Right kidney (tissue), 1 donor: ENCODE data around the gene PAPPA.

Source experiments
- DNase-seq: peaks from one replicate; pipeline ENCODE4 v3.0.0-alpha.2; 2016

The PAPPA gene

GRCh38 chr9:116350213-116350612, 196.6 kb downstream of the PAPPA start:
- DNase-seq: no peak

GRCh38 chr9:116352958-116353357, 199.4 kb downstream of the PAPPA start:
- DNase-seq: no peak

GRCh38 chr9:116355153-116355921, 201.7 kb downstream of the PAPPA start:
- no peak for DNase-seq

- DNase-seq: no peak
Measured at GRCh38 chr9:116358251-116358650, 204.7 kb downstream of the PAPPA start.

- DNase-seq: no peak
Measured at GRCh38 chr9:116360016-116360415, 206.4 kb downstream of the PAPPA start.

GRCh38 chr9:116360989-116361388, 207.4 kb downstream of the PAPPA start:
- no peak for DNase-seq

GRCh38 chr9:116361547-116361946, 208.0 kb downstream of the PAPPA start:
- no peak for DNase-seq

- no peak for DNase-seq
Measured at GRCh38 chr9:116362493-116362892, 208.9 kb downstream of the PAPPA start.

GRCh38 chr9:116365056-116365471, 211.5 kb downstream of the PAPPA start:
- peak; percentile 55 for DNase-seq

GRCh38 chr9:116366241-116366640, 212.7 kb downstream of the PAPPA start:
- no peak for DNase-seq

- DNase-seq: no peak
Measured at GRCh38 chr9:116368680-116369079, 215.1 kb downstream of the PAPPA start.

- no peak for DNase-seq
Measured at GRCh38 chr9:116369706-116370105, 216.1 kb downstream of the PAPPA start.

- no peak for DNase-seq
Measured at GRCh38 chr9:116370556-116370955, 217.0 kb downstream of the PAPPA start.

GRCh38 chr9:116372081-116372673, 218.6 kb downstream of the PAPPA start:
- DNase-seq: no peak

GRCh38 chr9:116372786-116373185, 219.2 kb downstream of the PAPPA start:
- no peak for DNase-seq

- no peak for DNase-seq
Measured at GRCh38 chr9:116377179-116377798, 223.7 kb downstream of the PAPPA start.

GRCh38 chr9:116378873-116379272, 225.3 kb downstream of the PAPPA start:
- no peak for DNase-seq

- no peak for DNase-seq
Measured at GRCh38 chr9:116379821-116380220, 226.2 kb downstream of the PAPPA start.

GRCh38 chr9:116380496-116380995, 227.0 kb downstream of the PAPPA start:
- no peak for DNase-seq

- no peak for DNase-seq
Measured at GRCh38 chr9:116381350-116381749, 227.8 kb downstream of the PAPPA start.

GRCh38 chr9:116382053-116382452, 228.5 kb downstream of the PAPPA start:
- DNase-seq: no peak

GRCh38 chr9:116383133-116383532, 229.5 kb downstream of the PAPPA start:
- DNase-seq: no peak

- DNase-seq: no peak
Measured at GRCh38 chr9:116383936-116384335, 230.3 kb downstream of the PAPPA start.
